ENCODE results near the gene HMGN1.

The HMGN1 gene

DNA sequence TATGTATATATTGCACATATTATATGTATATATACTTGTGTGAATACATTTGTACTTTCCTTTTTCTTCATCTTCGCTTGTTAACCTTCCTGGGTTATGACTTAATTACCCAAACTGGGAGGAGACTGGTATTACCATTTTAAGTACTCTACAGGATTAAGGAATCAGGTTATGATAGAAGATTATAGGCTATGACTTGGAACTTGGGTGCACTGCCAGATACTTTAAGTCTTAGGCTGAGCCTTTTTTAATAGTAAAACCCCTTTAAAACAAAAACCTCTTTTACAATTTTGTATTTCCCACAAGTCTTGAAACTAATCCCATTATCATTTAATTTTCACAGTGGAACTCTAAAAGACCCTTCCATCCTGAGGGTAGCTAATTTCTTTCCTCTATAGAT, 41.4 kb downstream of the HMGN1 start:
- Histone ChIP-seq H3K27me3 (no peaks in the 10 kb centered on the region), H3K4me1 (ENCODE audit: control insufficient read depth in 1 of 2, insufficient read depth in 1 of 2, low read depth in 1 of 2, low read length in 1 of 2) (peaks cover 6 to 8% of the 10 kb centered on the region in 2 experiments), H3K9me3 (no peaks in the 10 kb centered on the region), H3K36me3 (peaks cover 29% of the 10 kb centered on the region), H3K27ac (no peak overlapping the region), H3K4me3 (ENCODE audit: low read depth in 1 of 2, low read length in 1 of 2) (no peak overlapping the region)
- TF ChIP-seq, protein P1, sequence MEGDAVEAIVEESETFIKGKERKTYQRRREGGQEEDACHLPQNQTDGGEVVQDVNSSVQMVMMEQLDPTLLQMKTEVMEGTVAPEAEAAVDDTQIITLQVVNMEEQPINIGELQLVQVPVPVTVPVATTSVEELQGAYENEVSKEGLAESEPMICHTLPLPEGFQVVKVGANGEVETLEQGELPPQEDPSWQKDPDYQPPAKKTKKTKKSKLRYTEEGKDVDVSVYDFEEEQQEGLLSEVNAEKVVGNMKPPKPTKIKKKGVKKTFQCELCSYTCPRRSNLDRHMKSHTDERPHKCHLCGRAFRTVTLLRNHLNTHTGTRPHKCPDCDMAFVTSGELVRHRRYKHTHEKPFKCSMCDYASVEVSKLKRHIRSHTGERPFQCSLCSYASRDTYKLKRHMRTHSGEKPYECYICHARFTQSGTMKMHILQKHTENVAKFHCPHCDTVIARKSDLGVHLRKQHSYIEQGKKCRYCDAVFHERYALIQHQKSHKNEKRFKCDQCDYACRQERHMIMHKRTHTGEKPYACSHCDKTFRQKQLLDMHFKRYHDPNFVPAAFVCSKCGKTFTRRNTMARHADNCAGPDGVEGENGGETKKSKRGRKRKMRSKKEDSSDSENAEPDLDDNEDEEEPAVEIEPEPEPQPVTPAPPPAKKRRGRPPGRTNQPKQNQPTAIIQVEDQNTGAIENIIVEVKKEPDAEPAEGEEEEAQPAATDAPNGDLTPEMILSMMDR (IDR thresholded peaks at IDR 0.05): no peak

DNA sequence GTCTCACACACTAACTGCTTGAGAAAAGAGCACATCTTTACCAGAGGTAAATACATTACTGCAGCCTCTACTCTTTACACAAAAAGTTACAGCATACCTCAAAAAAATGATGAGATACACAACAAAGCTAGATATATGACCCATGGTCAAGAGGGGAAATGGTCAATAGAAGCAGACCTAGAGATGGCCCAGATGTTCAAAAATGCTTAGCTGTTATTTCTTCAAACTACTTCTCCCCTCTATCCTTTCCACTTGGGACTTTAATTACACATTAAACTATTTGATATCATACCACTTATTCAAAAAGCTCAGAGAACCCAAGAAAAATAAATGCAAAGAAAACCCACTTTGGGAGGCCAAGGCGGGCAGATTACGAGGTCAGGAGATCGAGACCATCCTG, 48.3 kb downstream of the HMGN1 start:
- Histone ChIP-seq H3K27ac (no peak overlapping the region), H3K27me3 (no peaks in the 10 kb centered on the region), H3K4me3 (ENCODE audit: low read depth in 1 of 2, low read length in 1 of 2) (no peak overlapping the region), H3K36me3 (peaks cover 38% of the 10 kb centered on the region), H3K9me3 (no peaks in the 10 kb centered on the region), H3K4me1 (ENCODE audit: control insufficient read depth in 1 of 2, insufficient read depth in 1 of 2, low read depth in 1 of 2, low read length in 1 of 2) (no peaks in the 10 kb centered on the region)
- TF ChIP-seq, protein P1 (IDR thresholded peaks at IDR 0.05): no peak

DNA sequence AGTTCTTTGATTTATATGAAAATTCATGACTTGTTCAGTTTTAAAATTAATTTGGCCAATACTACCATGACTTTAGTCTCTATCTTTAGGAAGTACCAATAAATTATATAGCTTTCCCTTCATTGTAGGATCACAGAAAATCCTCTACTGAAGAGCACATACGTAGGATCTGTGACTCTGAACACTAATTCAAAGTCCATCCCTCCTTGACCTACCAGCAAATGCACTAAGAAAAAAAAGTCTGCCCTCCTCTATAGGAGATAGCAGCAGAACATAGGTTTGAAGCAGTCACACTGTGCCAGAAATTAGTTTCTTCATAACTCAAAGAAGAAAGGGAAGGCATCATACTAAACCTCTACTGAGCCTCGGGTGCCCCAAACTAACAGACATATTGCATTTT, 52.0 kb downstream of the HMGN1 start:
- TF ChIP-seq, protein P1 (IDR thresholded peaks at IDR 0.05): no peak
- no peaks in the 10 kb centered on the region for H3K4me1 ChIP-seq (ENCODE audit: control insufficient read depth in 1 of 2, insufficient read depth in 1 of 2, low read depth in 1 of 2, low read length in 1 of 2)
- H3K27ac ChIP-seq: no peak overlapping the region
- no peaks in the 10 kb centered on the region for H3K27me3 ChIP-seq
- H3K4me3 ChIP-seq (ENCODE audit: low read depth in 1 of 2, low read length in 1 of 2): no peak overlapping the region
- H3K9me3 ChIP-seq: no peaks in the 10 kb centered on the region
- peaks cover 60% of the 10 kb centered on the region for H3K36me3 ChIP-seq
